IMR-90 (cell line): Measurements from ENCODE around the gene PDF. TPM values are rescaled to one million over a fixed set of nuclear protein-coding genes. Genes with fewer than 3 reads are reported as not detected.

Source experiments
- ATAC-seq: fragments of 200-7000 bp; cut with Tn5 transposase; 2 replicates; pipeline ENCODE4 v1.9.1; 2020; ENCODE audit warnings: low read depth, mild to moderate bottlenecking, moderate library complexity
- BruUV-seq: library from RNA; stranded (reverse); fragments of 400-500 nt; replicated peaks from 2 replicates; lab custom pipeline; 2021; lab: Mats Ljungman, UMichigan
- CTCF ChIA-PET: fragments of 300-600 bp; formaldehyde crosslinking; extraction: SDS; loops from one replicate; lab custom pipeline; 2021; ENCODE audit warnings: antibody characterized with exemption; lab: Yijun Ruan, JAX
- POLR2A ChIA-PET: fragments of 300-600 bp; sonication (Branson Sonifier 250); formaldehyde crosslinking; loops from one replicate; lab custom pipeline; 2022; ENCODE audit warnings: antibody characterized with exemption; ENCODE audit not compliant: unreplicated experiment; lab: Charles Lee
- DNase-seq: peaks from one replicate; pipeline ENCODE4 v3.0.0; 2013
- H2AFZ ChIP-seq: replicated peaks from 2 replicates; pipeline ENCODE3; 2013; ENCODE audit warnings: low read length, mild to moderate bottlenecking; ENCODE audit not compliant: poor library complexity
- H2AK5ac ChIP-seq: 2 replicates; pipeline ENCODE4 v1.6.1; 2013; ENCODE audit warnings: low read depth, low read length, inconsistent platforms
- H2AK9ac ChIP-seq: replicated peaks from 2 replicates; pipeline ENCODE3; 2013; ENCODE audit warnings: mild to moderate bottlenecking, low read depth, low read length, moderate library complexity; ENCODE audit not compliant: poor library complexity
- H2BK120ac ChIP-seq: 2 replicates; pipeline ENCODE4 v1.6.1; 2013; ENCODE audit warnings: low read depth, low read length, inconsistent platforms
- H2BK15ac ChIP-seq: 3 replicates; pipeline ENCODE4 v1.6.1; 2013; ENCODE audit warnings: low read depth, low read length, inconsistent platforms
- H2BK20ac ChIP-seq: 2 replicates; pipeline ENCODE4 v1.6.1; 2013; ENCODE audit warnings: low read depth, mild to moderate bottlenecking, inconsistent platforms, low read length, moderate library complexity
- H2BK5ac ChIP-seq: 2 replicates; pipeline ENCODE4 v1.6.1; 2013; ENCODE audit warnings: mild to moderate bottlenecking, low read depth, low read length, inconsistent platforms; ENCODE audit not compliant: poor library complexity, severe bottlenecking
- H3K14ac ChIP-seq: replicated peaks from 2 replicates; pipeline ENCODE4 v1.6.1; 2013; ENCODE audit warnings: low read depth, low read length, inconsistent platforms
- H3K18ac ChIP-seq: 2 replicates; pipeline ENCODE4 v1.6.1; 2013; ENCODE audit warnings: low read depth, low read length, control low read depth
- H3K23ac ChIP-seq: 2 replicates; pipeline ENCODE4 v1.6.1; 2013; ENCODE audit warnings: low read depth, low read length, inconsistent platforms
- H3K27ac ChIP-seq: 2 replicates; pipeline ENCODE4 v1.5.1; 2013; ENCODE audit warnings: mild to moderate bottlenecking, control low read depth, low read length; ENCODE audit not compliant: insufficient read depth
- H3K27me3 ChIP-seq: 2 replicates; pipeline ENCODE4 v1.6.1; 2013; ENCODE audit warnings: low read length; ENCODE audit not compliant: control insufficient read depth, insufficient read depth
- H3K36me3 ChIP-seq: 2 replicates; pipeline ENCODE4 v1.6.1; 2013; ENCODE audit warnings: low read length, mixed read lengths; ENCODE audit not compliant: control insufficient read depth, insufficient read depth
- H3K4ac ChIP-seq: 2 replicates; pipeline ENCODE4 v1.6.1; 2013; ENCODE audit warnings: low read depth, low read length, inconsistent platforms
- H3K4me1 ChIP-seq: 2 replicates; pipeline ENCODE4 v1.6.1; 2013; ENCODE audit warnings: low read length, mixed read lengths; ENCODE audit not compliant: control insufficient read depth, insufficient read depth
- H3K4me2 ChIP-seq: 2 replicates; pipeline ENCODE4 v1.6.1; 2013; ENCODE audit warnings: low read depth, mild to moderate bottlenecking, control low read depth, low read length, moderate library complexity
- H3K4me3 ChIP-seq: 2 replicates; pipeline ENCODE4 v1.5.1; 2013; ENCODE audit warnings: low read depth, mild to moderate bottlenecking, control low read depth, low read length, moderate library complexity; ENCODE audit not compliant: insufficient read depth
- H3K56ac ChIP-seq: 2 replicates; pipeline ENCODE4 v1.6.1; 2013; ENCODE audit warnings: low read length, inconsistent platforms; ENCODE audit not compliant: insufficient read depth; ENCODE audit errors: extremely low read depth
- H3K79me1 ChIP-seq, 2 experiments: 2 replicates each; pipeline ENCODE4 v1.6.1; 2013; ENCODE audit warnings: low read length in 2 of 2, inconsistent platforms in 1 of 2, low read depth in 1 of 2
- H3K9ac ChIP-seq: 2 replicates; pipeline ENCODE4 v1.6.1; 2013; ENCODE audit warnings: low read depth, low read length, control low read depth
- H3K9me1 ChIP-seq: 2 replicates; pipeline ENCODE4 v1.6.1; 2013; ENCODE audit warnings: low read length, inconsistent platforms; ENCODE audit not compliant: insufficient read depth
- H3K9me3 ChIP-seq: 2 replicates; pipeline ENCODE4 v1.6.1; 2013; ENCODE audit warnings: low read length; ENCODE audit not compliant: control insufficient read depth, insufficient read depth
- H4K20me1 ChIP-seq: 2 replicates; pipeline ENCODE4 v1.6.1; 2013; ENCODE audit warnings: low read length, inconsistent platforms; ENCODE audit not compliant: insufficient read depth
- H4K5ac ChIP-seq: 2 replicates; pipeline ENCODE4 v1.6.1; 2013; ENCODE audit warnings: mild to moderate bottlenecking, low read depth, low read length, control low read depth
- H4K8ac ChIP-seq, 2 experiments: 2 replicates each; pipeline ENCODE4 v1.6.1; 2013; ENCODE audit warnings: low read depth in 2 of 2, low read length in 2 of 2, control low read depth in 1 of 2, inconsistent platforms in 1 of 2
- H4K91ac ChIP-seq: 2 replicates; pipeline ENCODE4 v1.6.1; 2013; ENCODE audit warnings: low read depth, low read length, inconsistent platforms; ENCODE audit not compliant: insufficient read depth
- BHLHE40 ChIP-seq: fragments of 150-350 bp; IDR thresholded peaks from 2 replicates; pipeline ENCODE4 v1.6.1; 2016; ENCODE audit warnings: mild to moderate bottlenecking, low read depth, low read length
- CEBPB ChIP-seq: IDR thresholded peaks from 2 replicates; pipeline ENCODE4 v1.6.1; 2012; ENCODE audit warnings: low read depth, low read length, improper control_type of control experiment
- CHD1 ChIP-seq: IDR thresholded peaks from 2 replicates; pipeline ENCODE4 v1.6.1; 2012; ENCODE audit warnings: low read depth, low read length, improper control_type of control experiment
- CTCF ChIP-seq: conservative IDR thresholded peaks from 2 replicates; pipeline ENCODE4 v1.5.1; 2012; ENCODE audit warnings: mild to moderate bottlenecking, low read depth, low read length, improper control_type of control experiment
- ELK1 ChIP-seq: fragments of 150-350 bp; IDR thresholded peaks from 2 replicates; pipeline ENCODE4 v1.6.1; 2016; ENCODE audit warnings: low read depth, mild to moderate bottlenecking, low read length, moderate library complexity, borderline replicate concordance
- FOS ChIP-seq: fragments of 150-350 bp; IDR thresholded peaks from 2 replicates; pipeline ENCODE4 v1.6.1; 2016; ENCODE audit warnings: low read depth, low read length
- MAFK ChIP-seq: IDR thresholded peaks from 2 replicates; pipeline ENCODE4 v1.6.1; 2012; ENCODE audit warnings: low read depth, low read length, improper control_type of control experiment
- MAZ ChIP-seq: IDR thresholded peaks from 2 replicates; pipeline ENCODE4 v1.6.1; 2012; ENCODE audit warnings: low read depth, mild to moderate bottlenecking, low read length, improper control_type of control experiment, moderate library complexity, borderline replicate concordance
- MXI1 ChIP-seq: IDR thresholded peaks from 2 replicates; pipeline ENCODE4 v1.6.1; 2012; ENCODE audit warnings: low read depth, mild to moderate bottlenecking, low read length, moderate library complexity, borderline replicate concordance
- NFE2L2 ChIP-seq: fragments of 150-350 bp; IDR thresholded peaks from 2 replicates; pipeline ENCODE4 v1.6.1; 2016; ENCODE audit warnings: low read depth, mild to moderate bottlenecking, low read length
- POLR2A ChIP-seq: IDR thresholded peaks from 2 replicates; pipeline ENCODE4 v1.6.1; 2012; ENCODE audit warnings: mild to moderate bottlenecking, low read depth, low read length
- RAD21 ChIP-seq: IDR thresholded peaks from 2 replicates; pipeline ENCODE4 v1.6.1; 2012; ENCODE audit warnings: low read length, improper control_type of control experiment
- RCOR1 ChIP-seq: IDR thresholded peaks from 2 replicates; pipeline ENCODE4 v1.6.1; 2012; ENCODE audit warnings: mild to moderate bottlenecking, low read length, improper control_type of control experiment; ENCODE audit not compliant: insufficient replicate concordance
- RFX5 ChIP-seq: IDR thresholded peaks from 2 replicates; pipeline ENCODE4 v1.8.0; 2012; ENCODE audit warnings: low read depth, mild to moderate bottlenecking, low read length, moderate library complexity
- SMC3 ChIP-seq: fragments of 150-350 bp; IDR thresholded peaks from 2 replicates; pipeline ENCODE4 v1.6.1; 2016; ENCODE audit warnings: low read depth, mild to moderate bottlenecking, antibody characterized with exemption, low read length, moderate library complexity
- USF2 ChIP-seq: fragments of 150-350 bp; IDR thresholded peaks from 2 replicates; pipeline ENCODE4 v1.6.1; 2017; ENCODE audit warnings: mild to moderate bottlenecking, antibody characterized with exemption, low read length, low read depth
- WGBS, 2 experiments: methylation state at CpG; one replicate each; pipeline versions ENCODE4 v1.1.5 to v1.1.7; 2013; ENCODE audit warnings: missing lambda C conversion rate in 2 of 2; ENCODE audit not compliant: insufficient read length in 1 of 2; ENCODE audit errors: extremely low coverage in 2 of 2; 5-methylcytosine and 5-hydroxymethylcytosine counted together
- dilution Hi-C: fragments of 300-500 bp; cut with HindIII; formaldehyde crosslinking; loops from one replicate; pipeline ENCODE4 v1.14.3; 2018; ENCODE audit warnings: low sequenced_read_pairs; ENCODE audit not compliant: unreplicated experiment
- in situ Hi-C: fragments of 300-500 bp; cut with MboI; formaldehyde crosslinking; loops from 3 replicates; pipeline ENCODE4 v1.14.3; 2019; ENCODE audit warnings: low sequenced_read_pairs, inconsistent platforms, mixed read lengths
- intact Hi-C: fragments of 100-400 bp; cut with micrococcal nuclease; formaldehyde crosslinking; loops from 2 replicates; pipeline ENCODE4 v1.10.0; 2022
- polyA plus RNA-seq, 3 experiments: library from polyadenylated mRNA; depleted of rRNA; stranded (reverse); fragments of >200 nt; gene quantifications; 2 replicates each; pipeline ENCODE4 v1.2.3, GENCODE V29; 2012; ENCODE audit warnings: low replicate concordance in 1 of 3
- total RNA-seq: library from RNA; depleted of rRNA; stranded (reverse); fragments of >200 nt; gene quantifications from 2 replicates; pipeline ENCODE4 v1.2.3, GENCODE V29; 2012

The PDF gene
- total and polyA plus RNA-seq, 2 of the 4 experiments (the other 2 are of a cell fraction): 4.5 to 6.4 TPM

- CTCF ChIA-PET: interaction anchor here (0.6 to 1.9 kb wide), 2 partner anchors 56 to 135 kb away, joined by 3 to 6 read pairs; no protein-coding TSS in a partner anchor
- H3K27me3 ChIP-seq: no peaks in the 10 kb centered on the region
- ATAC-seq (no peak), DNase-seq (no peak)
- no CpG with 5 or more reads among the region's 4 CpGs for WGBS, 2 experiments
- intact Hi-C loops (no loop called here), in situ Hi-C loops (loop anchor here (5.0 kb wide), 1 partner anchor 133 kb away; no protein-coding TSS in a partner anchor), dilution Hi-C loops (no loop called here)
- H2AK5ac ChIP-seq: no peak overlapping the region
- H3K4me1 ChIP-seq: peaks cover 9% of the 10 kb centered on the region
- H2BK20ac ChIP-seq: no peak overlapping the region
- no peak overlapping the region for H3K4ac ChIP-seq
- BruUV-seq: no TSS peak
- no peak overlapping the region for H2AK9ac ChIP-seq
- H3K56ac ChIP-seq: no peak overlapping the region
- no peak overlapping the region for H4K8ac ChIP-seq
- H3K23ac ChIP-seq: no peak overlapping the region
- H3K9ac ChIP-seq: no peak overlapping the region
- H4K91ac ChIP-seq: no peak overlapping the region
- no peak overlapping the region for H3K14ac ChIP-seq
- H3K36me3 ChIP-seq: peaks cover 17% of the 10 kb centered on the region
- H3K4me2 ChIP-seq: no peak overlapping the region
- H2BK5ac ChIP-seq: no peak overlapping the region
- H2AFZ ChIP-seq: no peak overlapping the region
- H3K18ac ChIP-seq: no peak overlapping the region
- no peak overlapping the region for H2BK120ac ChIP-seq
- H3K27ac ChIP-seq: no peak overlapping the region
- H3K9me3 ChIP-seq: no peaks in the 10 kb centered on the region
- peaks cover 3% of the 10 kb centered on the region; the same call in 1 of the 2 replicates for H4K20me1 ChIP-seq
- peaks cover 3% of the 10 kb centered on the region; the same call in 1 of the 2 replicates for H3K9me1 ChIP-seq
- TF ChIP-seq FOS: no peak
- no peak for TF ChIP-seq CEBPB
- TF ChIP-seq MAZ: no peak
- no peak for TF ChIP-seq USF2
- no peak for TF ChIP-seq RFX5
- no peak for TF ChIP-seq MXI1
- TF ChIP-seq SMC3: no peak
- TF ChIP-seq NFE2L2: no peak
- TF ChIP-seq BHLHE40: no peak
- no peak for TF ChIP-seq POLR2A
- TF ChIP-seq ELK1: no peak
- TF ChIP-seq CTCF: no peak
- TF ChIP-seq MAFK: no peak
- no peak for TF ChIP-seq RCOR1
- TF ChIP-seq CHD1: no peak
- no peak for TF ChIP-seq RAD21
- H4K5ac ChIP-seq: no peak overlapping the region
- POLR2A ChIA-PET: interaction anchor here (0.6 kb wide), 2 partner anchors 11 to 155 kb away, joined by 3 read pairs; no protein-coding TSS in a partner anchor
- no peak overlapping the region for H3K4me3 ChIP-seq
- no peak overlapping the region for H2BK15ac ChIP-seq
- peaks cover 23 to 54% of the 10 kb centered on the region in 2 experiments for H3K79me1 ChIP-seq
Measured at GRCh38 chr16:69285240-69285639, 45.1 kb downstream of the PDF start.
